Epithelial cell of proximal tubule (primary cell): ENCODE data around the gene ALDH16A1. TPM values are rescaled to one million over a fixed set of nuclear protein-coding genes. Genes with fewer than 3 reads are reported as not detected.

Source experiments
- DNase-seq: peaks from one replicate; pipeline ENCODE4 v3.0.0-alpha.2; 2011; ENCODE audit warnings: low read depth
- H3K4me3 ChIP-seq: 2 replicates; pipeline ENCODE4 v1.5.1; 2011; ENCODE audit warnings: low read depth, mild to moderate bottlenecking, low read length
- total RNA-seq: library from RNA; depleted of rRNA; stranded (reverse); fragments of >200 nt; gene quantifications from 2 replicates; pipeline ENCODE4 v1.2.3, GENCODE V29; 2015
- TF ChIP-seq, protein P1 (sequence below): conservative IDR thresholded peaks from 2 replicates; pipeline ENCODE4 v1.5.1; 2012; ENCODE audit warnings: low read depth, mild to moderate bottlenecking, low read length

The ALDH16A1 gene
- total RNA-seq, 1 donor from 2014 or later = 41.5 TPM

DNA sequence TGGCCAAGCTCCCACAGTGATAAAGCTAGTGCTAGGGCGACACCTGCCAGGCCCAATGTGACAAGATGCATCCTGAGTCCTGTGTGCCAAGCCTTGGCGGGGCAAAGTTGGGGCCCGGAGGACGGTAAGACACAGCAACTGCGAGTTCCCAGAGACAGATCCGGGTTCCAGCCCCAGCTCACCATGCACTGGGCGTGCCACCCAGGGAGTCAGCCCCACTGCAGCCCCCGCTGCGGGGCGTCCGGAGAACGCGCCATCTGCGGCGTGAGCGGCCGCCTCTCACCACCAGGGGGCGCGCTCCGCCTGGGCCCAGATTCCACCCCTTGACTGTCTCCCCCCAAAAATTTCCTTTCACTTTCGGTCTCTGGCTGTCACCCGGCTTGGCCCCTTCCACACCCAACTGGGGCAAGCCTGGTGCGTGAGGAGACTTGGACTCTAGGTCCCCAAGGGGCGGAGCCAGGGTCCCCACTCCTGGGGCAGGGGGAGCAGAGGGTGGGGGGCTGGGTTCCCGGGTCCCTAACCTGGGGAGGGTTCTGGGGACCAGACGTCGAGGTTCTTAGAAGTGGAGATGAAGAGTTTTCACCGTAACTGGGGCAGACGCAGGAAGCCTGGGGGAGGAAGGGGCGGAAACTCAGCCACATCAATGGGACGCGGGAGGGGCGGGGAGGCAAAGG is 21.0 kb downstream of the ALDH16A1 start, which contains the start of gene FLT3LG:
Gene FLT3LG (plus strand): TSS at position 348 of the 674 bp plus-strand sequence. CDS start 425 bp downstream, outside the sequence.
- TF ChIP-seq, protein P1, sequence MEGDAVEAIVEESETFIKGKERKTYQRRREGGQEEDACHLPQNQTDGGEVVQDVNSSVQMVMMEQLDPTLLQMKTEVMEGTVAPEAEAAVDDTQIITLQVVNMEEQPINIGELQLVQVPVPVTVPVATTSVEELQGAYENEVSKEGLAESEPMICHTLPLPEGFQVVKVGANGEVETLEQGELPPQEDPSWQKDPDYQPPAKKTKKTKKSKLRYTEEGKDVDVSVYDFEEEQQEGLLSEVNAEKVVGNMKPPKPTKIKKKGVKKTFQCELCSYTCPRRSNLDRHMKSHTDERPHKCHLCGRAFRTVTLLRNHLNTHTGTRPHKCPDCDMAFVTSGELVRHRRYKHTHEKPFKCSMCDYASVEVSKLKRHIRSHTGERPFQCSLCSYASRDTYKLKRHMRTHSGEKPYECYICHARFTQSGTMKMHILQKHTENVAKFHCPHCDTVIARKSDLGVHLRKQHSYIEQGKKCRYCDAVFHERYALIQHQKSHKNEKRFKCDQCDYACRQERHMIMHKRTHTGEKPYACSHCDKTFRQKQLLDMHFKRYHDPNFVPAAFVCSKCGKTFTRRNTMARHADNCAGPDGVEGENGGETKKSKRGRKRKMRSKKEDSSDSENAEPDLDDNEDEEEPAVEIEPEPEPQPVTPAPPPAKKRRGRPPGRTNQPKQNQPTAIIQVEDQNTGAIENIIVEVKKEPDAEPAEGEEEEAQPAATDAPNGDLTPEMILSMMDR = peak; percentile 92
- peak within 1 kb of the TSS; percentile 63 for H3K4me3 ChIP-seq
- DNase-seq = no peak

DNA sequence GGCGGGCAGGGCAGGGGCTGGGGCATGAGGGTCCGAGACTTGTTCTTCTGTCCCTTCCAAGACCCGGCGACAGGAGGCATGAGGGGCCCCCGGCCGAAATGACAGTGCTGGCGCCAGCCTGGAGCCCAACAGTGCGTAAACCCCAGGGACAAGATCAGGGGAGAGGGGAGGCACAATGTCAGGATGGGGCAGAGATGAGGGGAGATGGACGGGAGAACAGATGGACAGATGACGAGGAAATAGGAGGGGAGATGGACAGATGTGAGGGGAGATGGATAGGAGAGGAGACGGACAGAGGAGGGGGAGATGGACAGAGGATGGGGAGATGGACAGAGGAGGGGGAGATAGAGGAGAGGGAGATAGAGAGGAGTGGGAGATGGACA is 21.5 kb downstream of the ALDH16A1 start:
- H3K4me3 ChIP-seq = peak overlapping the region; percentile 63
- DNase-seq = no peak
- TF ChIP-seq, protein P1 = no peak

DNA sequence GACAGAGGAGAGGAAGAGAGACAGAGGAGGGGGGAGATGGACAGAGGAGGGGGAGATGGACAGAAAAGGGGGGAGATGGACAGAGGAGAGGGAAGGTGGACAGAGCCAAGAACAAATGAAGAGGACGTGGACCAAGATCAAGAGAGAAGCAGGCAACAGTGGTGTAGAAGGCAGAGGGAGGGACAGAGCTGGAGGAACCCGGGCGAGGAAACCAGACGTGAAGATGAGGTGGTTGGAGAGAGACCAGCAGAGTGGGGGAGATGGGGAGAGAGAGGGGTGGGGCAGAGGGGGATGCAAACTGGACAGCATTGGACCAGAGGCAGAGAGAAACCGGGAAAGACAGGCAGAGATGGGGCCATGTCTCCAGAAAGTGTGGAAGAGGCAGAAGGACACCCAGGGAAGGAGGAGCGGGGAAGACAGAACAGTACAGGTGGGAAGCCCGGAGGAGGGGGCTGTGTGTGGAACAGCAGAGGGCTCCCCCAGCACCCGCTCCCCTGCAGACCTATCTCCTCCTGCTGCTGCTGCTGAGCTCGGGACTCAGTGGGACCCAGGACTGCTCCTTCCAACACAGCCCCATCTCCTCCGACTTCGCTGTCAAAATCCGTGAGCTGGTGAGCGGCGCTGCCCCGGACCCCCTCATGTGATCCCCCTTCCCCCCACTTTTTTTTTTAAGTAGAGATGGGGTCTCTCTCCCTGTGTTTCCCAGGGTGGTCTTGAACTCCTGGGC is 22.3 kb downstream of the ALDH16A1 start:
- no peak overlapping the region for H3K4me3 ChIP-seq
- TF ChIP-seq, protein P1 = no peak
- no peak for DNase-seq

DNA sequence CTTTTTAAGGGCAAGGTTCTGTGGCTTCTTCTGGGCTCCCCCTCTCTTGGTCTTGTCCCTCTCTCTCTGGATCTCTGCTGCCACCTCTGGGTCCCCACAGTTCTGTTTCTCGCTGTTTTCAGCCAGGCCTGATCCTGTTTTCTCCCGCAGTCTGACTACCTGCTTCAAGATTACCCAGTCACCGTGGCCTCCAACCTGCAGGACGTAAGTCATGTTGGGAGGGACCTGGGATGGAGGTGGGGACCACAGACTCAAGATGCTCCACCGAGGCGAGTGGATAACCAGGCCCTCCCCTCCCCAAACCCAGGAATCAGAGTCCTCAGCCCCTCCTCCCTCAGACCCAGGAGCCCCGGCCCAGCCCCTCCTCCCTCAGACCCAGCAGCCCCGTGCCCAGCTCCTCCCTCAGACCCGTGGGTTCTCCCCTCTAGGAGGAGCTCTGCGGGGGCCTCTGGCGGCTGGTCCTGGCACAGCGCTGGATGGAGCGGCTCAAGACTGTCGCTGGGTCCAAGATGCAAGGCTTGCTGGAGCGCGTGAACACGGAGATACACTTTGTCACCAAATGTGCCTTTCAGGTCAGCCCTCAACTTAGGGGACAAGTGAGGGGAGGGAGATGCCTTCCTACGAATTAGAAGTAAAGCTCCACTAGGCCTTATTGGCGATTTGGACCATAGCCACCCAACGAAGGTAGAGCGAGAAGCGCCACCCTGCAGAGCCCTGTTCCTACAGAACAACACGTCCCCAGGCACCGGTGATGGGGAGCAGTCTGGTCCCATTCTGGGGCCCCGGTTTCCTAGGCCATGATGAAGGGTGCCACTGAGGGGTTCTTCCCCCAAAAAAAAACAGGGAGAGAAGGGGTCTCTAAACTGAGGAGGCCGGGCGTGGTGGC is 23.2 kb downstream of the ALDH16A1 start:
- no peak for DNase-seq
- TF ChIP-seq, protein P1 = peak; percentile 52

DNA sequence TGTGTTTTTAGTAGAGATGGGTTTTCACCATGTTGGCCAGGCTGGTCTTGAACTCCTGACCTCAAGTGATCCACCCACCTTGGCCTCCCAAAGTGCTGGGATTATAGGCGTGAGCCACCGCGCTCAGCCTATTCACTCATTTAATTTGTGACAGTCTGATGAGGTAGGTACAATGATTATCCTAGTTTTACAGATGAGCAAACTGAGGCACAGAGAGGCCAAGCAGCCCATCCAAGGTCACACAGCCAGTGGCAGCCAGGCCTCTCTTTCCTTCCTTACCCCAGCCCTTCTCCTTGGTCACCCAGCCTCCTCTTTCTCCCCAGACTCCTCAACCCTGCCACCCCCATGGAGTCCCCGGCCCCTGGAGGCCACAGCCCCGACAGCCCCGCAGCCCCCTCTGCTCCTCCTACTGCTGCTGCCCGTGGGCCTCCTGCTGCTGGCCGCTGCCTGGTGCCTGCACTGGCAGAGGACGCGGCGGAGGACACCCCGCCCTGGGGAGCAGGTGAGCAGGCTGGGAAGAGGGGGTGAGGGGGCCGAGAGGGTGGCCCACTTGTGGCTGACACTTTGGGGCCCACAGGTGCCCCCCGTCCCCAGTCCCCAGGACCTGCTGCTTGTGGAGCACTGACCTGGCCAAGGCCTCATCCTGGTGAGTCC is 27.1 kb downstream of the ALDH16A1 start:
- TF ChIP-seq, protein P1 = no peak
- no peak for DNase-seq
- no peak overlapping the region for H3K4me3 ChIP-seq

More for the DNA sequence above, 23.2 kb downstream of the ALDH16A1 start:
- no peak overlapping the region for H3K4me3 ChIP-seq

DNA sequence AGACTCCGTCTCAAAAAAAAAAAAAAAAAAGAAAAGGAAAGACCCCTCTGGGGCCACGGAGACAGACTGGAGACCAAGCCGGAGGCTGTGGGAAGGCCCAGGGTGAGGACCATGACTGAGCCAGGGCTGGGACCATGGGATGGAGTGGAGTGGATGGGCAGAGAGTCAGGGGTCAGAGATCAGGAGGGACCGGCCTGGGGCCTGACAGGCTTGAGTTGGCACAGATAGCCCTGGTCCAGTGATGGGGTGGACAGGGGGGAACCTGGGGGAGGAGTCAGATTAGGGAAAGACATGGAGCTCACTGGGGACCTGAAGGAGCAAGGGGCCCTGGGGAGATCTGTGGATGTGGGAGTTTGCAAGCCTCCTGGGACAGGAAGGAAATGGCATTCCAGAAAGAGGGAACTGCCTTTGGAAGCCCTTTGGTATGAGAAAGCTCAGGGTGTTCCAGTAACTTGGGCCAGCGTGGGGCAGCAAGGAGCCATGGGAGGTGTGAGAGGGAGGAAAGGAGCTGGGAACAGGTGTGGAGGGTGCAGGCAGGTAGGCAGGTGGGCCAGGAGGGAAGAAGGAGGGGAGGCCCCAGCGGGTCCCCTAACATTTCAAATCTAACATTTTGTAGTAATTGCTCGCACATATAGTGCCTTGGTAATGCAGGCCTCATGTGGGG is 28.1 kb downstream of the ALDH16A1 start:
- DNase-seq = no peak
- H3K4me3 ChIP-seq = no peak overlapping the region
- TF ChIP-seq, protein P1 = peak; percentile 4
